Mammary epithelial cell (primary cell): Measurements from ENCODE around the gene SSC5D.

Experiments used
- EZH2 ChIP-seq: IDR thresholded peaks from 2 replicates; pipeline ENCODE4 v1.6.1; 2012; ENCODE audit warnings: low read length, inconsistent platforms, borderline replicate concordance
- TF ChIP-seq, protein P1 (sequence below), 2 donors: IDR thresholded peaks in 1 of 2; conservative IDR thresholded peaks in 1 of 2; 2 replicates each; pipeline ENCODE4 v1.5.1; 2011 to 2012; ENCODE audit warnings: inconsistent platforms in 2 of 2, low read length in 2 of 2, mild to moderate bottlenecking in 2 of 2, control low read depth in 1 of 2, low read depth in 1 of 2; ENCODE audit not compliant: insufficient read depth in 1 of 2; ENCODE audit errors: extremely low read depth in 1 of 2

DNA sequence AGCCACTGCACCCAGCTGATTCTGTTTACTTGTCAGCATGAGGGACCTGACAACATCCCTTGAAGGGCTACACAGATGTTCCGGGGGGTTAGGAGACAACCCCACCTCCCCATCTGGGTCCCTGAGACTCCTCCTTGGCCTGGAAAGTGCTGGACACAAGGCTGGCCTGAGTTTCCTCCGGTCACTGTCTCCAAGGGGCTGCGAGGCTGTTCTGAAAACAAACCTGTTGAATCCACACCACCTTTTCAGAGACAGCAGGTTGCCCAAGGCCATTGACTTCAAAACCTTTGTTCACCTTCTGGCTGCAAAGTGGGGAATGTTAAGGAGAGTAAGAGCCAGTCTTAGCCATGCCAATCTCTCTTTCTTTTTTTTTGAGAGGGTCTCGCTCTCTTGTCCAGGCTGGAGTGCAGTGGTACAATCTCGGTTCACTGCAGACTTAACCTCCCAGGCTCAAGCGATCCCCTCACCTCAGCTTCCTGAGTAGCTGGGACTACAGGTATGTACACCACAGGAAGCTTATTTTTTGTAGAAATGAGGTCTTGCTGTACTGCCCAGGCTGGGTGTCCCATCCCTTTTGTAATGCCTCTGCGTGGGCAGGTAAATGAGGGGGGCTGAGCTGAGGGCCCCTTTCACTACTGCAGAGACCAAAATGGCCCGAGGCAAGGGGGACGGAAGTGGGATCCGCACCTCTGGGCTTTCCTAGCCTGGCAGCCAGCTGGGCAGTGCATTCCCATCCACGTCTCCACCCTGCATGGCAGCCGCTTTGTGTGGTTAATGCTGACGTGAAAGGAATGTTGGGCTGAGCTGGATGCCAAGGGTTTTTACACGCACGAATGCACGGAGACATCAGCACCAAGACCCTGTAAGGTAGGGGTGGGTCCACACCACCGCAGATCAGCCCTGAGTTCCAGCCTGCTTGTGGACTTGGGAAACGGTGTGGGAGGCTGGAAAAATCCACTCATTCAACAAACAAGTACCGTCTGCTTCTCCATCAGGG, 13.7 kb upstream of the SSC5D start:
- TF ChIP-seq, protein P1, sequence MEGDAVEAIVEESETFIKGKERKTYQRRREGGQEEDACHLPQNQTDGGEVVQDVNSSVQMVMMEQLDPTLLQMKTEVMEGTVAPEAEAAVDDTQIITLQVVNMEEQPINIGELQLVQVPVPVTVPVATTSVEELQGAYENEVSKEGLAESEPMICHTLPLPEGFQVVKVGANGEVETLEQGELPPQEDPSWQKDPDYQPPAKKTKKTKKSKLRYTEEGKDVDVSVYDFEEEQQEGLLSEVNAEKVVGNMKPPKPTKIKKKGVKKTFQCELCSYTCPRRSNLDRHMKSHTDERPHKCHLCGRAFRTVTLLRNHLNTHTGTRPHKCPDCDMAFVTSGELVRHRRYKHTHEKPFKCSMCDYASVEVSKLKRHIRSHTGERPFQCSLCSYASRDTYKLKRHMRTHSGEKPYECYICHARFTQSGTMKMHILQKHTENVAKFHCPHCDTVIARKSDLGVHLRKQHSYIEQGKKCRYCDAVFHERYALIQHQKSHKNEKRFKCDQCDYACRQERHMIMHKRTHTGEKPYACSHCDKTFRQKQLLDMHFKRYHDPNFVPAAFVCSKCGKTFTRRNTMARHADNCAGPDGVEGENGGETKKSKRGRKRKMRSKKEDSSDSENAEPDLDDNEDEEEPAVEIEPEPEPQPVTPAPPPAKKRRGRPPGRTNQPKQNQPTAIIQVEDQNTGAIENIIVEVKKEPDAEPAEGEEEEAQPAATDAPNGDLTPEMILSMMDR (conservative IDR thresholded peaks at IDR 0.05 in 1 of 2, IDR thresholded peaks at IDR 0.05 in 1 of 2; ENCODE audit: extremely low read depth in 1 of 2, insufficient read depth in 1 of 2, low read depth in 1 of 2, low read length in 2 of 2): no peak
- no peak for TF ChIP-seq EZH2
